Sigmoid colon (tissue), 7 donors: ENCODE data around the gene DRAM1. TPM values are rescaled to one million over a fixed set of nuclear protein-coding genes. Genes with fewer than 3 reads are reported as not detected.

Experiments used
- DNase-seq: peaks from one replicate; pipeline ENCODE4 v3.0.0-alpha.2; 2019
- H3K27ac ChIP-seq, 4 donors: fragments of 200-600 bp; sonication (generic); one replicate each; pipeline ENCODE4 v1.5.1; 2016 to 2019; ENCODE audit warnings: mild to moderate bottlenecking in 1 of 4
- H3K27me3 ChIP-seq, 3 donors: fragments of 200-600 bp; sonication (generic); one replicate each; pipeline ENCODE4 v1.5.1; 2019; ENCODE audit warnings: mild to moderate bottlenecking in 1 of 3
- H3K36me3 ChIP-seq, 4 donors: fragments of 200-600 bp; sonication (generic); one replicate each; pipeline ENCODE4 v1.5.1; 2016 to 2019
- H3K4me1 ChIP-seq, 4 donors: fragments of 200-600 bp; sonication (generic); one replicate each; pipeline ENCODE4 v1.5.1; 2017 to 2019
- H3K4me3 ChIP-seq, 4 donors: fragments of 200-600 bp; sonication (generic); one replicate each; pipeline ENCODE4 v1.5.1; 2017 to 2019; ENCODE audit warnings: mild to moderate bottlenecking in 2 of 4, moderate library complexity in 1 of 4
- H3K9me3 ChIP-seq, 4 donors: fragments of 200-600 bp in 3 of 4; sonication (generic) in 3 of 4; one replicate each; pipeline versions ENCODE4 v1.5.1 to v1.6.1; 2013 to 2019
- CTCF ChIP-seq, 4 experiments: fragments of 450-650 bp in 3 of 4; fragments of 200-600 bp in 1 of 4; IDR thresholded peaks; one replicate each; pipeline ENCODE4 v1.5.1; 2016 to 2019; ENCODE audit warnings: antibody characterized with exemption in 4 of 4, mild to moderate bottlenecking in 3 of 4, moderate library complexity in 2 of 4
- EP300 ChIP-seq, 4 donors: sonication (generic); formaldehyde crosslinking; IDR thresholded peaks; one replicate each; pipeline ENCODE4 v1.6.1; 2017; ENCODE audit warnings: antibody characterized with exemption in 4 of 4
- POLR2A ChIP-seq, 2 donors: fragments of 450-650 bp; IDR thresholded peaks; one replicate each; pipeline ENCODE4 v1.6.1; 2016; ENCODE audit warnings: antibody characterized with exemption in 2 of 2, mild to moderate bottlenecking in 2 of 2, moderate library complexity in 2 of 2
- POLR2AphosphoS5 ChIP-seq, 4 donors: sonication (generic); formaldehyde crosslinking; IDR thresholded peaks; one replicate each; pipeline ENCODE4 v1.6.1; 2017; ENCODE audit warnings: antibody characterized with exemption in 4 of 4
- WGBS, 2 donors: extraction: QIAGEN DNeasy Blood & Tissue Kit; methylation state at CpG; one replicate each; pipeline ENCODE4 v1.1.7; 2013; 5-methylcytosine and 5-hydroxymethylcytosine counted together
- intact Hi-C: fragments of 100-400 bp; cut with DNase I; formaldehyde crosslinking; loops from one replicate; pipeline ENCODE4 v1.15.1; 2023
- polyA plus RNA-seq, 3 donors: library from polyadenylated mRNA; stranded (reverse); fragments of 200-250 nt; gene quantifications; one replicate each; pipeline ENCODE4 v1.2.3, GENCODE V29; 2013
- total RNA-seq, 4 donors: library from RNA; depleted of rRNA; stranded (reverse); fragments of >200 nt; gene quantifications; one replicate each; pipeline ENCODE4 v1.1.0, GENCODE V29; 2016
- donor health status: healthy with polysubstance abuse.
- donor health status: Bipolar disorder and iron deficiency.
- donor health status: healthy.

DRAM1 gene
- total RNA-seq: 10 to 100 TPM; 13.3 to 21.6 (median 18.1) TPM
- polyA plus RNA-seq: 10 to 100 TPM in 2 of 3 donors, 1 to 10 TPM in 1; 4.2 to 15.3 (median 10.9) TPM

- intact Hi-C loops: loop anchor here (1.0 kb wide), 1 partner anchor 470 kb away; the partner anchor contains the start of gene ARL1
- DNase-seq: peak; percentile 96
- TF ChIP-seq EP300 (IDR thresholded peaks at IDR 0.05) (peak in 1 of 4 donors; percentile 43), POLR2A (IDR thresholded peaks at IDR 0.05) (peak; percentile 71 to 88), CTCF (IDR thresholded peaks at IDR 0.05) (no peak), POLR2AphosphoS5 (IDR thresholded peaks at IDR 0.05) (peak; percentile 84 to 94 (median 90))
- no peaks in the 10 kb centered on the region for H3K36me3 ChIP-seq
- peak within 1 kb of the TSS; percentile 92 to 99 (median 98) for H3K27ac ChIP-seq
- 1 to 2% methylated on average over 105 of the region's 105 CpGs for WGBS, 2 donors
- peaks cover 0 to 18% (median 9%) of the 10 kb centered on the region in 4 donors for H3K4me1 ChIP-seq
- peak within 1 kb of the TSS; percentile 76 to 98 (median 86) for H3K4me3 ChIP-seq
- H3K9me3 ChIP-seq: no peaks in the 10 kb centered on the region
- no peaks in the 10 kb centered on the region for H3K27me3 ChIP-seq
Measured at GRCh38 chr12:101876861-101877805, at the start of gene DRAM1. DRAM1 (plus strand) TSS chr12:101877580; CDS start chr12:101877790, 210 bp downstream.

GRCh38 chr12:101828463-101829196, 48.8 kb upstream of the DRAM1 start:
- H3K36me3 ChIP-seq: no peaks in the 10 kb centered on the region
- H3K9me3 ChIP-seq: no peaks in the 10 kb centered on the region
- H3K4me3 ChIP-seq: peak overlapping the region in 1 of 4 donors; percentile 66
- no peak for TF ChIP-seq POLR2A (IDR thresholded peaks at IDR 0.05)
- no peak for TF ChIP-seq EP300 (IDR thresholded peaks at IDR 0.05)
- TF ChIP-seq CTCF (IDR thresholded peaks at IDR 0.05): no peak
- no peak for TF ChIP-seq POLR2AphosphoS5 (IDR thresholded peaks at IDR 0.05)
- intact Hi-C loops: loop anchor here (5.0 kb wide), 1 partner anchor 421 kb away; the partner anchor contains the start of gene ARL1
- peaks cover 0 to 36% (median 29%) of the 10 kb centered on the region in 4 donors for H3K4me1 ChIP-seq
- 94 to 95% methylated on average over 6 of the region's 6 CpGs for WGBS, 2 donors
- DNase-seq: no peak
- no peaks in the 10 kb centered on the region for H3K27me3 ChIP-seq
- H3K27ac ChIP-seq: peak overlapping the region in 1 of 4 donors; percentile 81

- Histone ChIP-seq H3K4me1 (peaks cover 0 to 25% (median 22%) of the 10 kb centered on the region in 4 donors), H3K36me3 (no peaks in the 10 kb centered on the region), H3K9me3 (no peaks in the 10 kb centered on the region), H3K4me3 (peak overlapping the region; percentile 66 to 91 (median 78)), H3K27me3 (no peaks in the 10 kb centered on the region), H3K27ac (peak overlapping the region; percentile 74 to 84 (median 82))
- DNase-seq: no peak
- intact Hi-C loops: loop anchor here (2.0 to 5.0 kb wide), 5 partner anchors 38 to 423 kb away; partner anchors contain the start of genes ARL1 and CHPT1
- TF ChIP-seq POLR2AphosphoS5 (IDR thresholded peaks at IDR 0.05) (no peak), EP300 (IDR thresholded peaks at IDR 0.05) (no peak), POLR2A (IDR thresholded peaks at IDR 0.05) (no peak), CTCF (IDR thresholded peaks at IDR 0.05) (no peak)
- WGBS, 2 donors: 3 to 7% methylated on average over 11 of the region's 11 CpGs
Measured at GRCh38 chr12:101829639-101830366, 47.6 kb upstream of the DRAM1 start.
